Right lobe of liver (tissue), 4 donors: ENCODE measurements around the gene CABYR.

ENCODE experiments used
- CTCF ChIP-seq, 4 donors: fragments of 200-600 bp in 3 of 4; fragments of 450-650 bp in 1 of 4; IDR thresholded peaks; one replicate each; pipeline versions ENCODE4 v1.5.1 to v1.8.0; 2016 to 2022; ENCODE audit warnings: antibody characterized with exemption in 4 of 4, mild to moderate bottlenecking in 2 of 4
- POLR2A ChIP-seq: fragments of 450-650 bp; IDR thresholded peaks from one replicate; pipeline ENCODE4 v1.6.1; 2017; ENCODE audit warnings: antibody characterized with exemption, mild to moderate bottlenecking
- donor health status: DM: no; HTN: no; CAD: no.
- donor health status: DM: no; HTN: no; CAD: no.
- donor health status: DM: no; HTN: yes; CAD: no.

GRCh38 chr18:24094561-24094960 is 44.3 kb upstream of the CABYR start:
- TF ChIP-seq CTCF (IDR thresholded peaks at IDR 0.05) (no peak), POLR2A (no peak)
